Fibroblast of skin of scalp (primary cell): ENCODE data around the gene CCDC197.
A peak's percentile ranks its signal among the peaks of the same experiment; 100 is the strongest.

Experiments
- DNase-seq: peaks from one replicate; pipeline ENCODE4 v3.0.0-alpha.2; 2013

Gene CCDC197

GRCh38 chr14:94027566-94028449 lies 30.7 kb downstream of the CCDC197 start:
- DNase-seq, result no peak

GRCh38 chr14:94028450-94028826 lies 31.3 kb downstream of the CCDC197 start:
- no peak for DNase-seq

GRCh38 chr14:94029265-94029664 lies 32.2 kb downstream of the CCDC197 start:
- DNase-seq, result no peak

- DNase-seq, result no peak
These were observed 32.6 kb downstream of the CCDC197 start for GRCh38 chr14:94029671-94030203.

- no peak for DNase-seq
These were observed 33.5 kb downstream of the CCDC197 start for GRCh38 chr14:94030571-94030970.

GRCh38 chr14:94031161-94031882 lies 34.2 kb downstream of the CCDC197 start:
- DNase-seq, result no peak

- no peak for DNase-seq
These were observed 34.8 kb downstream of the CCDC197 start for GRCh38 chr14:94031883-94032279.

GRCh38 chr14:94034886-94035285 lies 37.8 kb downstream of the CCDC197 start:
- DNase-seq, result no peak

- DNase-seq, result peak; percentile 72
These were observed 39.4 kb downstream of the CCDC197 start for GRCh38 chr14:94036313-94037167.

- DNase-seq, result no peak
These were observed 40.9 kb downstream of the CCDC197 start for GRCh38 chr14:94037954-94038353.

GRCh38 chr14:94038510-94038909 lies 41.4 kb downstream of the CCDC197 start:
- DNase-seq, result no peak

- no peak for DNase-seq
These were observed 42.0 kb downstream of the CCDC197 start for GRCh38 chr14:94038921-94039629.

- no peak for DNase-seq
These were observed 43.1 kb downstream of the CCDC197 start for GRCh38 chr14:94040247-94040646.

GRCh38 chr14:94040796-94041195 lies 43.7 kb downstream of the CCDC197 start:
- no peak for DNase-seq

- DNase-seq, result no peak
These were observed 44.6 kb downstream of the CCDC197 start for GRCh38 chr14:94041551-94042346.

GRCh38 chr14:94042433-94043091 lies 45.5 kb downstream of the CCDC197 start:
- no peak for DNase-seq

GRCh38 chr14:94043111-94043755 lies 46.1 kb downstream of the CCDC197 start:
- DNase-seq, result no peak

GRCh38 chr14:94043756-94044475 lies 46.8 kb downstream of the CCDC197 start:
- no peak for DNase-seq

- no peak for DNase-seq
These were observed 47.5 kb downstream of the CCDC197 start for GRCh38 chr14:94044476-94045091.
